GM23338 (cell line): Measurements from ENCODE around the gene ENTPD8. TPM values are rescaled to one million over a fixed set of nuclear protein-coding genes. Genes with fewer than 3 reads are reported as not detected.

Source experiments
- ATAC-seq: fragments of 200-7000 bp; cut with Tn5 transposase; 3 replicates; pipeline ENCODE4 v1.9.1; 2020
- DNase-seq: peaks from one replicate; pipeline ENCODE4 v3.0.0-alpha.2; 2015; ENCODE audit warnings: low spot score
- H2AFZ ChIP-seq: fragments of 200-600 bp; sonication (generic); 2 replicates; pipeline ENCODE4 v1.8.0; 2016; ENCODE audit warnings: antibody characterized with exemption, mild to moderate bottlenecking, moderate library complexity
- H3F3A ChIP-seq: fragments of 200-600 bp; sonication (generic); replicated peaks from 2 replicates; pipeline ENCODE4 v1.8.0; 2017; ENCODE audit warnings: antibody characterized with exemption, mixed run types, low read depth
- H3K27ac ChIP-seq: fragments of 200-600 bp; sonication (generic); 2 replicates; pipeline ENCODE4 v1.6.1; 2016; ENCODE audit warnings: low read depth
- H3K27me3 ChIP-seq: fragments of 200-600 bp; sonication (generic); 2 replicates; pipeline ENCODE4 v1.8.0; 2016; ENCODE audit warnings: mild to moderate bottlenecking, mixed run types, moderate library complexity; ENCODE audit not compliant: insufficient read depth
- H3K36me3 ChIP-seq: fragments of 200-600 bp; sonication (generic); 2 replicates; pipeline ENCODE4 v1.8.0; 2016; ENCODE audit warnings: mild to moderate bottlenecking; ENCODE audit not compliant: insufficient read depth
- H3K4me1 ChIP-seq: fragments of 200-600 bp; sonication (generic); 2 replicates; pipeline ENCODE4 v1.8.0; 2016; ENCODE audit warnings: mild to moderate bottlenecking, moderate library complexity; ENCODE audit not compliant: insufficient read depth
- H3K4me2 ChIP-seq: fragments of 200-600 bp; sonication (generic); 2 replicates; pipeline ENCODE4 v1.7.1; 2017; ENCODE audit warnings: mixed run types
- H3K4me3 ChIP-seq: fragments of 200-600 bp; sonication (generic); 2 replicates; pipeline ENCODE4 v1.6.1; 2016; ENCODE audit warnings: mixed run types
- H3K79me2 ChIP-seq: fragments of 200-600 bp; sonication (generic); replicated peaks from 2 replicates; pipeline ENCODE4 v1.8.0; 2017; ENCODE audit warnings: mild to moderate bottlenecking; ENCODE audit not compliant: insufficient read depth
- H3K9me2 ChIP-seq: fragments of 200-600 bp; sonication (generic); 2 replicates; pipeline ENCODE4 v1.8.0; 2017; ENCODE audit not compliant: insufficient read depth
- H4K20me1 ChIP-seq: fragments of 200-600 bp; sonication (generic); replicated peaks from 2 replicates; pipeline ENCODE4 v1.8.0; 2017; ENCODE audit warnings: mild to moderate bottlenecking; ENCODE audit not compliant: insufficient read depth
- H3K27ac Mint-ChIP-seq: 2 replicates; pipeline ENCODE4 v1.8.0; 2020; ENCODE audit warnings: inconsistent platforms, mild to moderate bottlenecking, moderate library complexity, mixed read lengths
- H3K27me3 Mint-ChIP-seq: 3 replicates; pipeline ENCODE4 v1.8.0; 2022; ENCODE audit warnings: low read depth, mild to moderate bottlenecking, moderate library complexity, mixed read lengths, inconsistent platforms; ENCODE audit not compliant: insufficient read depth, poor library complexity
- H3K36me3 Mint-ChIP-seq: 3 replicates; pipeline ENCODE4 v1.8.0; 2021; ENCODE audit warnings: low read depth, mild to moderate bottlenecking, inconsistent platforms, moderate library complexity, mixed read lengths
- H3K4me1 Mint-ChIP-seq: 3 replicates; pipeline ENCODE4 v1.8.0; 2020; ENCODE audit warnings: mild to moderate bottlenecking, inconsistent platforms, mixed read lengths
- H3K4me3 Mint-ChIP-seq: 3 replicates; pipeline ENCODE4 v1.8.0; 2021; ENCODE audit warnings: moderate library complexity, mild to moderate bottlenecking, inconsistent platforms, mixed read lengths
- H3K9me3 Mint-ChIP-seq: 3 replicates; pipeline ENCODE4 v1.8.0; 2020; ENCODE audit warnings: moderate library complexity, mild to moderate bottlenecking, inconsistent platforms, mixed read lengths
- EZH2 ChIP-seq: fragments of 200-600 bp; sonication (generic); IDR thresholded peaks from one replicate; pipeline ENCODE4 v1.8.0; 2017; ENCODE audit warnings: antibody characterized with exemption, mild to moderate bottlenecking, low read depth; ENCODE audit not compliant: unreplicated experiment
- EZH2phosphoT487 ChIP-seq: fragments of 200-600 bp; sonication (generic); IDR thresholded peaks from one replicate; pipeline ENCODE4 v1.8.1; 2018; ENCODE audit warnings: antibody characterized with exemption; ENCODE audit not compliant: unreplicated experiment
- JUNB ChIP-seq: IDR thresholded peaks from one replicate; pipeline ENCODE4 v1.6.1; 2016; ENCODE audit warnings: antibody characterized with exemption; ENCODE audit not compliant: unreplicated experiment
- STAT1 ChIP-seq: IDR thresholded peaks from one replicate; pipeline ENCODE4 v1.6.1; 2016; ENCODE audit warnings: antibody characterized with exemption; ENCODE audit not compliant: unreplicated experiment
- ZNF114 ChIP-seq: fragments of 250-450 bp; sonication (Bioruptor Pico); IDR thresholded peaks from 2 replicates; pipeline ENCODE4 v1.5.0; 2020; ENCODE audit warnings: mild to moderate bottlenecking, moderate library complexity
- ZNF331 ChIP-seq: fragments of 250-450 bp; sonication (Bioruptor Pico); IDR thresholded peaks from 2 replicates; pipeline ENCODE4 v1.5.0; 2020; ENCODE audit warnings: low read depth, mild to moderate bottlenecking, moderate library complexity
- polyA plus RNA-seq: library from polyadenylated mRNA; unstranded; fragments of >200 nt; fragmentation: Nextera tagmentation; extraction: Ambion mirVana; gene quantifications from 2 replicates; pipeline ENCODE4 v1.2.1, GENCODE V29; 2016
- total RNA-seq: library from RNA; depleted of rRNA; stranded (reverse); fragments of >200 nt; shearing (Covaris generic); gene quantifications from 2 replicates; pipeline ENCODE4 v1.2.3, GENCODE V29; 2014
- TF ChIP-seq, protein P1 (sequence below), 2 experiments: fragments of 200-600 bp in 1 of 2; sonication (generic) in 1 of 2; conservative IDR thresholded peaks; 2 replicates each; pipeline versions ENCODE4 v1.5.1 to v1.6.1; 2016 to 2017; ENCODE audit warnings: antibody characterized with exemption in 2 of 2, low read depth in 2 of 2, mild to moderate bottlenecking in 2 of 2, moderate library complexity in 1 of 2
- TF ChIP-seq, protein P2 (sequence below): IDR thresholded peaks from 2 replicates; pipeline ENCODE4 v1.6.1; 2016; ENCODE audit warnings: antibody characterized with exemption
- TF ChIP-seq, protein P3 (sequence below): fragments of 250-450 bp; sonication (Bioruptor Pico); IDR thresholded peaks from 2 replicates; pipeline ENCODE4 v1.5.0; 2020; ENCODE audit warnings: mild to moderate bottlenecking, moderate library complexity

Gene ENTPD8
- total and polyA plus RNA-seq, 2 experiments from 2014 or later: 0.42 to 0.89 TPM

DNA sequence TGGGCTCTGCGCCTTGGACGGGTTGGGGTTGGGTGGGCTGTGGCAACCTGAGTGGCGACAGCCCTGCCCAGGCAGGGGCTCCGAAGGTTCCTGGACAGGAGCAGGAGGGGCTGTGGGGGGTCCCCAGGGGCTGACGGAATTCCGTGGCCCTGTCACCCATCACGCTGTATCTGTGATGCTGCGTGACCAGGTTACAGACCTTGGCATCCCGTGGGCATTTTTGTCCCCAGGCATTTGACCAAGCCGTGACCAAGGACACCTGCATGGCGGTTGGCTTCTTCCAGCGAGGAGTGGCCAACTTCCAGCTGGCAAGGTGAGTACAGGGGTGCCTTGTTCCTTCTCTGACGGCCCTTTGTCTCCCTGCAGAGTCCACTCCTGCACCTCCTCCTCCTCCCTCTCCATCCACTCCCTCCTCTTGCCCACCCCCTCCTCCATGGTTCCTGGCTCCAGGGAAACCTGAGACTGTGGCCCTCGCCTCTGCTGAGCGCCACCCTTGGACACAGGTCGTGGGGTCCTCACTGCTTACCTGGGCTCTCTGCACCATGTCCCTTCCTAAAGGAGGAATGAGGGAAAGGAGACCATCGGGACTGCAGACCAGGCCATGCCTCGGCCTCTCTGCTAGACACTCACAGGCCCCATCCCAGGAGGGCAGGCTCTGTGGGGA lies 15.0 kb downstream of the ENTPD8 start:
- Histone ChIP-seq H3K36me3 (no peaks in the 10 kb centered on the region), H3K4me2 (no peak overlapping the region), H3K4me3 (no peak overlapping the region), H3K4me1 (peaks cover 6% of the 10 kb centered on the region), H3K9me2 (no peaks in the 10 kb centered on the region), H3F3A (no peaks in the 10 kb centered on the region; the same call in 1 of the 2 replicates), H3K79me2 (peaks cover 12% of the 10 kb centered on the region), H4K20me1 (no peaks in the 10 kb centered on the region; the same call in 1 of the 2 replicates), H3K27ac (no peak overlapping the region), H2AFZ (no peak overlapping the region), H3K27me3 (peaks cover 9% of the 10 kb centered on the region)
- H3K27me3 Mint-ChIP-seq: peaks cover 10% of the 10 kb centered on the region
- no peak for ATAC-seq
- H3K4me1 Mint-ChIP-seq: peaks cover 4% of the 10 kb centered on the region; the same call in 2 of the 3 replicates
- TF ChIP-seq STAT1: no peak
- no peak for TF ChIP-seq ZNF114 (CRISPR knock-in tag)
- no peak for TF ChIP-seq ZNF331 (CRISPR knock-in tag)
- no peak for TF ChIP-seq EZH2phosphoT487
- TF ChIP-seq, protein P1, sequence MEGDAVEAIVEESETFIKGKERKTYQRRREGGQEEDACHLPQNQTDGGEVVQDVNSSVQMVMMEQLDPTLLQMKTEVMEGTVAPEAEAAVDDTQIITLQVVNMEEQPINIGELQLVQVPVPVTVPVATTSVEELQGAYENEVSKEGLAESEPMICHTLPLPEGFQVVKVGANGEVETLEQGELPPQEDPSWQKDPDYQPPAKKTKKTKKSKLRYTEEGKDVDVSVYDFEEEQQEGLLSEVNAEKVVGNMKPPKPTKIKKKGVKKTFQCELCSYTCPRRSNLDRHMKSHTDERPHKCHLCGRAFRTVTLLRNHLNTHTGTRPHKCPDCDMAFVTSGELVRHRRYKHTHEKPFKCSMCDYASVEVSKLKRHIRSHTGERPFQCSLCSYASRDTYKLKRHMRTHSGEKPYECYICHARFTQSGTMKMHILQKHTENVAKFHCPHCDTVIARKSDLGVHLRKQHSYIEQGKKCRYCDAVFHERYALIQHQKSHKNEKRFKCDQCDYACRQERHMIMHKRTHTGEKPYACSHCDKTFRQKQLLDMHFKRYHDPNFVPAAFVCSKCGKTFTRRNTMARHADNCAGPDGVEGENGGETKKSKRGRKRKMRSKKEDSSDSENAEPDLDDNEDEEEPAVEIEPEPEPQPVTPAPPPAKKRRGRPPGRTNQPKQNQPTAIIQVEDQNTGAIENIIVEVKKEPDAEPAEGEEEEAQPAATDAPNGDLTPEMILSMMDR (conservative IDR thresholded peaks at IDR 0.05; ENCODE audit: low read depth in 2 of 2): no peak
- TF ChIP-seq, protein P2, sequence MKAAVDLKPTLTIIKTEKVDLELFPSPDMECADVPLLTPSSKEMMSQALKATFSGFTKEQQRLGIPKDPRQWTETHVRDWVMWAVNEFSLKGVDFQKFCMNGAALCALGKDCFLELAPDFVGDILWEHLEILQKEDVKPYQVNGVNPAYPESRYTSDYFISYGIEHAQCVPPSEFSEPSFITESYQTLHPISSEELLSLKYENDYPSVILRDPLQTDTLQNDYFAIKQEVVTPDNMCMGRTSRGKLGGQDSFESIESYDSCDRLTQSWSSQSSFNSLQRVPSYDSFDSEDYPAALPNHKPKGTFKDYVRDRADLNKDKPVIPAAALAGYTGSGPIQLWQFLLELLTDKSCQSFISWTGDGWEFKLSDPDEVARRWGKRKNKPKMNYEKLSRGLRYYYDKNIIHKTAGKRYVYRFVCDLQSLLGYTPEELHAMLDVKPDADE: no peak
- no peak for TF ChIP-seq JUNB
- TF ChIP-seq EZH2: no peak
- H3K4me3 Mint-ChIP-seq: no peak overlapping the region
- DNase-seq: no peak
- no peak overlapping the region for H3K27ac Mint-ChIP-seq
- H3K36me3 Mint-ChIP-seq: no peaks in the 10 kb centered on the region; the same call in 2 of the 3 replicates
- no peaks in the 10 kb centered on the region; the same call in 2 of the 3 replicates for H3K9me3 Mint-ChIP-seq

DNA sequence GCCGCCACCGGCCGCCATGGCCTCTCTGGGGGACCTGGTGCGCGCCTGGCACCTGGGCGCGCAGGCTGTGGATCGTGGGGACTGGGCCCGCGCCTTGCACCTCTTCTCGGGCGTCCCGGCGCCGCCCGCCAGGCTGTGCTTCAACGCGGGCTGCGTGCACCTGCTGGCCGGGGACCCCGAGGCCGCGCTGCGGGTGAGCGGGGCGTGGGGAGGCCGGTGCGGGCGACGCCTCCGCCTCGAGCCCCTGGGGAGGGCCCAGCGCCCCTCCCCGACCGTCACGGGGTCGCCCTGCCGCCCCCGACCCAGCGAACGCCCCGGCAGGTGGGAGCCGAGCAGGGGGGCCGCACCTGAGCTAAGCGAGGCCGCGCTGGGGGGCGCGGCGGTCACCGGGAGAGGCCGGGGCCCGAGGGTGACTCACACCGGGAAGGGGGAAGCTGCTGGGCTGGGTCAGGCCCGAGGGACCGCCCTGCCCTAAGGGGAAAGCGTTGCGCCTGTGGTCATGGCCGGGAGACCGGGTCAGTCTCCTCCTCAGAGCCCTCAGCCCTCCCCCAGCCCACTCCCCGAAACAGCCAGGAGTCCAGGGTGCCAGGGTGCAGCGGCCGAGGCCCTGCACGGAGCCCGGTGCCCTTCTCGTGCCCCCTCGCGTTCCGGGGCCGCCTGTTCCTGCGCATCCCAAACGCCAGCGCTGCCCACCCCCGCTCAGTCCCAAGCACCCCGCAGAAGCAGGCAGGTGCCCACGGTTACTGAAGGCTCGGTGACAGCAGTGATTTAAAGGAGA lies 17.5 kb downstream of the ENTPD8 start:
- H3K9me2 ChIP-seq: no peaks in the 10 kb centered on the region
- H3K4me2 ChIP-seq: peak overlapping the region; percentile 78
- no peak overlapping the region for H3K27ac ChIP-seq
- Mint-ChIP-seq H3K27ac (no peak overlapping the region), H3K4me3 (peak overlapping the region; percentile 59), H3K9me3 (no peaks in the 10 kb centered on the region; the same call in 2 of the 3 replicates), H3K27me3 (peaks cover 10% of the 10 kb centered on the region), H3K4me1 (peaks cover 4% of the 10 kb centered on the region; the same call in 2 of the 3 replicates), H3K36me3 (no peaks in the 10 kb centered on the region; the same call in 2 of the 3 replicates)
- DNase-seq (peak; percentile 34), ATAC-seq (peak; percentile 11)
- H3K79me2 ChIP-seq: peaks cover 19% of the 10 kb centered on the region
- peak overlapping the region; percentile 58 for H3K4me3 ChIP-seq
- peaks cover 3% of the 10 kb centered on the region; the same call in 1 of the 2 replicates for H3F3A ChIP-seq
- H3K4me1 ChIP-seq: peaks cover 6% of the 10 kb centered on the region
- H4K20me1 ChIP-seq: peaks cover 4% of the 10 kb centered on the region; the same call in 1 of the 2 replicates
- peaks cover 9% of the 10 kb centered on the region for H3K27me3 ChIP-seq
- no peaks in the 10 kb centered on the region for H3K36me3 ChIP-seq
- no peak for TF ChIP-seq ZNF331 (CRISPR knock-in tag)
- TF ChIP-seq, protein P3, sequence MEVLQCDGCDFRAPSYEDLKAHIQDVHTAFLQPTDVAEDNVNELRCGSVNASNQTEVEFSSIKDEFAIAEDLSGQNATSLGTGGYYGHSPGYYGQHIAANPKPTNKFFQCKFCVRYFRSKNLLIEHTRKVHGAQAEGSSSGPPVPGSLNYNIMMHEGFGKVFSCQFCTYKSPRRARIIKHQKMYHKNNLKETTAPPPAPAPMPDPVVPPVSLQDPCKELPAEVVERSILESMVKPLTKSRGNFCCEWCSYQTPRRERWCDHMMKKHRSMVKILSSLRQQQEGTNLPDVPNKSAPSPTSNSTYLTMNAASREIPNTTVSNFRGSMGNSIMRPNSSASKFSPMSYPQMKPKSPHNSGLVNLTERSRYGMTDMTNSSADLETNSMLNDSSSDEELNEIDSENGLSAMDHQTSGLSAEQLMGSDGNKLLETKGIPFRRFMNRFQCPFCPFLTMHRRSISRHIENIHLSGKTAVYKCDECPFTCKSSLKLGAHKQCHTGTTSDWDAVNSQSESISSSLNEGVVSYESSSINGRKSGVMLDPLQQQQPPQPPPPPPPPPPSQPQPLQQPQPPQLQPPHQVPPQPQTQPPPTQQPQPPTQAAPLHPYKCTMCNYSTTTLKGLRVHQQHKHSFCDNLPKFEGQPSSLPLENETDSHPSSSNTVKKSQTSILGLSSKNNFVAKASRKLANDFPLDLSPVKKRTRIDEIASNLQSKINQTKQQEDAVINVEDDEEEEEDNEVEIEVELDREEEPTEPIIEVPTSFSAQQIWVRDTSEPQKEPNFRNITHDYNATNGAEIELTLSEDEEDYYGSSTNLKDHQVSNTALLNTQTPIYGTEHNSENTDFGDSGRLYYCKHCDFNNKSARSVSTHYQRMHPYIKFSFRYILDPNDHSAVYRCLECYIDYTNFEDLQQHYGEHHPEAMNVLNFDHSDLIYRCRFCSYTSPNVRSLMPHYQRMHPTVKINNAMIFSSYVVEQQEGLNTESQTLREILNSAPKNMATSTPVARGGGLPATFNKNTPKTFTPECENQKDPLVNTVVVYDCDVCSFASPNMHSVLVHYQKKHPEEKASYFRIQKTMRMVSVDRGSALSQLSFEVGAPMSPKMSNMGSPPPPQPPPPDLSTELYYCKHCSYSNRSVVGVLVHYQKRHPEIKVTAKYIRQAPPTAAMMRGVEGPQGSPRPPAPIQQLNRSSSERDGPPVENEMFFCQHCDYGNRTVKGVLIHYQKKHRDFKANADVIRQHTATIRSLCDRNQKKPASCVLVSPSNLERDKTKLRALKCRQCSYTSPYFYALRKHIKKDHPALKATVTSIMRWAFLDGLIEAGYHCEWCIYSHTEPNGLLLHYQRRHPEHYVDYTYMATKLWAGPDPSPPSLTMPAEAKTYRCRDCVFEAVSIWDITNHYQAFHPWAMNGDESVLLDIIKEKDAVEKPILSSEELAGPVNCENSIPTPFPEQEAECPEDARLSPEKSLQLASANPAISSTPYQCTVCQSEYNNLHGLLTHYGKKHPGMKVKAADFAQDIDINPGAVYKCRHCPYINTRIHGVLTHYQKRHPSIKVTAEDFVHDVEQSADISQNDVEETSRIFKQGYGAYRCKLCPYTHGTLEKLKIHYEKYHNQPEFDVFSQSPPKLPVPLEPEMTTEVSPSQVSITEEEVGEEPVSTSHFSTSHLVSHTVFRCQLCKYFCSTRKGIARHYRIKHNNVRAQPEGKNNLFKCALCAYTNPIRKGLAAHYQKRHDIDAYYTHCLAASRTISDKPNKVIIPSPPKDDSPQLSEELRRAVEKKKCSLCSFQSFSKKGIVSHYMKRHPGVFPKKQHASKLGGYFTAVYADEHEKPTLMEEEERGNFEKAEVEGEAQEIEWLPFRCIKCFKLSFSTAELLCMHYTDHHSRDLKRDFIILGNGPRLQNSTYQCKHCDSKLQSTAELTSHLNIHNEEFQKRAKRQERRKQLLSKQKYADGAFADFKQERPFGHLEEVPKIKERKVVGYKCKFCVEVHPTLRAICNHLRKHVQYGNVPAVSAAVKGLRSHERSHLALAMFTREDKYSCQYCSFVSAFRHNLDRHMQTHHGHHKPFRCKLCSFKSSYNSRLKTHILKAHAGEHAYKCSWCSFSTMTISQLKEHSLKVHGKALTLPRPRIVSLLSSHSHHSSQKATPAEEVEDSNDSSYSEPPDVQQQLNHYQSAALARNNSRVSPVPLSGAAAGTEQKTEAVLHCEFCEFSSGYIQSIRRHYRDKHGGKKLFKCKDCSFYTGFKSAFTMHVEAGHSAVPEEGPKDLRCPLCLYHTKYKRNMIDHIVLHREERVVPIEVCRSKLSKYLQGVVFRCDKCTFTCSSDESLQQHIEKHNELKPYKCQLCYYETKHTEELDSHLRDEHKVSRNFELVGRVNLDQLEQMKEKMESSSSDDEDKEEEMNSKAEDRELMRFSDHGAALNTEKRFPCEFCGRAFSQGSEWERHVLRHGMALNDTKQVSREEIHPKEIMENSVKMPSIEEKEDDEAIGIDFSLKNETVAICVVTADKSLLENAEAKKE (CRISPR knock-in tag): no peak
- peak overlapping the region; percentile 76 for H2AFZ ChIP-seq
